HepG2 (cell line): ENCODE results near the gene EIF3A. TPM values are rescaled to one million over a fixed set of nuclear protein-coding genes. Genes with fewer than 3 reads are reported as not detected.

ENCODE experiments used
- ATAC-seq: fragments of 200-7000 bp; cut with Tn5 transposase; 3 replicates; pipeline ENCODE4 v1.9.1; 2020; ENCODE audit warnings: mild to moderate bottlenecking, moderate library complexity
- BruUV-seq: library from RNA; stranded (reverse); fragments of 400-500 nt; replicated peaks from 2 replicates; lab custom pipeline; 2021; lab: Mats Ljungman, UMichigan
- CTCF ChIA-PET: fragments of 300-600 bp; formaldehyde crosslinking; extraction: SDS; loops from one replicate; lab custom pipeline; 2021; ENCODE audit warnings: low total read pairs, inconsistent platforms, low intra/inter-chr PET ratio; lab: Yijun Ruan, JAX
- POLR2A ChIA-PET: fragments of 350-600 bp; sonication (Branson Sonifier 250); formaldehyde crosslinking; loops from one replicate; lab custom pipeline; 2020; ENCODE audit warnings: antibody characterized with exemption, inconsistent platforms; lab: Yijun Ruan, JAX
- DNase-seq: peaks from one replicate; pipeline ENCODE4 v3.0.0-alpha.2; 2015; ENCODE audit warnings: low spot score
- FAIRE-seq: peaks from 3 replicates; lab custom pipeline; 2011; peaks lifted over from hg19 to GRCh38; lab: Jason Lieb, UNC
- H2AFZ ChIP-seq: one replicate; pipeline ENCODE4 v1.6.1; 2011; ENCODE audit warnings: low read length, inconsistent platforms
- H3K27ac ChIP-seq: fragments of 300-600 bp; 3 replicates; pipeline ENCODE4 v1.8.0; 2011; ENCODE audit warnings: mixed run types, mild to moderate bottlenecking, mixed read lengths, low read length, inconsistent platforms; ENCODE audit not compliant: insufficient read depth; ENCODE audit errors: extremely low read length
- H3K27me3 ChIP-seq, 2 experiments: fragments of 200-600 bp in 1 of 2; 2 replicates in 1 of 2; 3 replicates in 1 of 2; pipeline versions ENCODE4 v1.6.0 to v1.8.0; 2011; ENCODE audit warnings: low read length in 2 of 2, mild to moderate bottlenecking in 2 of 2, moderate library complexity in 2 of 2, inconsistent platforms in 1 of 2; ENCODE audit not compliant: insufficient read depth in 2 of 2, control insufficient read depth in 1 of 2
- H3K36me3 ChIP-seq, 2 experiments: fragments of 200-600 bp in 1 of 2; replicated peaks in 1 of 2; 2 replicates in 1 of 2; 3 replicates in 1 of 2; pipeline versions ENCODE4 v1.5.1 to v1.8.0; 2011; ENCODE audit warnings: low read length in 2 of 2, inconsistent platforms in 1 of 2; ENCODE audit not compliant: insufficient read depth in 2 of 2, control insufficient read depth in 1 of 2
- H3K4me1 ChIP-seq: 2 replicates; pipeline ENCODE4 v1.5.1; 2012; ENCODE audit warnings: low read length, inconsistent platforms; ENCODE audit not compliant: insufficient read depth
- H3K4me2 ChIP-seq: 2 replicates; pipeline ENCODE4 v1.6.0; 2011; ENCODE audit warnings: low read depth, low read length, inconsistent platforms
- H3K4me3 ChIP-seq, 3 experiments: fragments of 200-600 bp in 1 of 3; sonication (generic), shearing (Covaris generic) in 1 of 3; replicated peaks in 1 of 3; 2 replicates each; pipeline ENCODE4 v1.5.1; 2011 to 2016; ENCODE audit warnings: low read length in 3 of 3, inconsistent platforms in 2 of 3, low read depth in 2 of 3, mild to moderate bottlenecking in 2 of 3, control low read depth in 1 of 3, mixed read lengths in 1 of 3; ENCODE audit not compliant: insufficient read depth in 1 of 3
- H3K79me2 ChIP-seq: one replicate; pipeline ENCODE4 v1.6.1; 2011; ENCODE audit warnings: low read length, inconsistent platforms; ENCODE audit not compliant: insufficient read depth
- H3K9ac ChIP-seq: 2 replicates; pipeline ENCODE4 v1.6.0; 2011; ENCODE audit warnings: mild to moderate bottlenecking, low read depth, low read length, inconsistent platforms; ENCODE audit not compliant: insufficient read depth
- H3K9me3 ChIP-seq: 2 replicates; pipeline ENCODE4 v1.5.1; 2012; ENCODE audit warnings: mild to moderate bottlenecking, low read length
- H4K20me1 ChIP-seq: 2 replicates; pipeline ENCODE4 v1.6.0; 2011; ENCODE audit warnings: inconsistent platforms, mild to moderate bottlenecking, low read length, moderate library complexity; ENCODE audit not compliant: insufficient read depth
- CEBPB ChIP-seq: IDR thresholded peaks from 2 replicates; pipeline ENCODE4 v1.6.1; 2011; ENCODE audit warnings: low read depth, low read length, improper control_type of control experiment, borderline replicate concordance
- GATAD2A ChIP-seq: IDR thresholded peaks from 2 replicates; pipeline ENCODE4 v1.6.1; 2016
- KDM3A ChIP-seq: IDR thresholded peaks from 2 replicates; pipeline ENCODE4 v1.6.1; 2018; ENCODE audit warnings: low read depth, missing compliant biosample characterization
- MZF1 ChIP-seq: sonication (generic); formaldehyde crosslinking; IDR thresholded peaks from 2 replicates; pipeline ENCODE4 v1.8.1; 2023; ENCODE audit warnings: mild to moderate bottlenecking, missing genetic modification reagents, borderline replicate concordance
- REXO4 ChIP-seq: sonication (generic); formaldehyde crosslinking; IDR thresholded peaks from 2 replicates; pipeline ENCODE4 v1.8.0; 2022; ENCODE audit warnings: missing genetic modification reagents, mild to moderate bottlenecking, borderline replicate concordance
- RXRB ChIP-seq: IDR thresholded peaks from 2 replicates; pipeline ENCODE4 v1.6.1; 2016; ENCODE audit warnings: borderline replicate concordance, missing genetic modification reagents, missing compliant biosample characterization
- SNAI1 ChIP-seq: sonication (generic); formaldehyde crosslinking; IDR thresholded peaks from 2 replicates; pipeline ENCODE4 v1.5.0; 2020; ENCODE audit warnings: mild to moderate bottlenecking, missing genetic modification reagents, borderline replicate concordance
- SP140L ChIP-seq: sonication (generic); formaldehyde crosslinking; IDR thresholded peaks from 2 replicates; pipeline ENCODE4 v1.4.0; 2020; ENCODE audit warnings: missing genetic modification reagents, borderline replicate concordance
- TARDBP ChIP-seq: sonication (generic); formaldehyde crosslinking; IDR thresholded peaks from 2 replicates; pipeline ENCODE4 v1.8.0; 2022; ENCODE audit warnings: mild to moderate bottlenecking, missing genetic modification reagents
- ZC3H13 ChIP-seq: sonication (generic); formaldehyde crosslinking; IDR thresholded peaks from 2 replicates; pipeline ENCODE4 v1.8.1; 2023; ENCODE audit warnings: mild to moderate bottlenecking, missing genetic modification reagents, moderate library complexity
- ZNF383 ChIP-seq: sonication (generic); formaldehyde crosslinking; IDR thresholded peaks from 2 replicates; pipeline ENCODE4 v1.4.0; 2020; ENCODE audit warnings: missing genetic modification reagents, mild to moderate bottlenecking, borderline replicate concordance
- ZNF567 ChIP-seq: sonication (generic); formaldehyde crosslinking; IDR thresholded peaks from 2 replicates; pipeline ENCODE4 v1.8.1; 2023; ENCODE audit warnings: mild to moderate bottlenecking, missing genetic modification reagents, borderline replicate concordance
- ZNF652 ChIP-seq: IDR thresholded peaks from 2 replicates; pipeline ENCODE4 v1.6.1; 2016; ENCODE audit warnings: low read depth, borderline replicate concordance
- ZNF878 ChIP-seq: sonication (generic); formaldehyde crosslinking; IDR thresholded peaks from 2 replicates; pipeline ENCODE4 v1.8.1; 2023; ENCODE audit warnings: mild to moderate bottlenecking, missing genetic modification reagents, moderate library complexity
- whole genome bisulfite sequencing: methylation state at CpG from one replicate; pipeline ENCODE4 v1.1.6; 2017; ENCODE audit warnings: low lambda C conversion rate; 5-methylcytosine and 5-hydroxymethylcytosine counted together
- in situ Hi-C: cut with HindIII; loops from 2 replicates; pipeline ENCODE4 v1.10.0; 2017; ENCODE audit warnings: low pct_unique_long_range_greater_than_20kb; ENCODE audit not compliant: extremely low pct_ligation_motif_present
- intact Hi-C: fragments of 100-400 bp; cut with micrococcal nuclease; formaldehyde crosslinking; loops from one replicate; pipeline ENCODE4 v1.10.0; 2022; ENCODE audit not compliant: unreplicated experiment
- polyA plus RNA-seq, 8 experiments: library from polyadenylated mRNA; depleted of rRNA in 3 of 8; stranded (reverse) in 7 of 8; unstranded in 1 of 8; fragments of >200 nt; fragmentation: Illumina TruSeq in 4 of 8; extraction: Trizol in 4 of 8; gene quantifications; 2 replicates each; pipeline versions ENCODE4 v1.2.1 to v1.2.3, GENCODE V29; 2011 to 2016; ENCODE audit warnings: low read depth in 4 of 8, missing spikeins in 1 of 8, mixed read lengths in 1 of 8; ENCODE audit not compliant: insufficient read depth in 1 of 8
- total RNA-seq, 5 experiments: library from RNA; depleted of rRNA; stranded (reverse); fragments of >200 nt; fragmentation: Illumina TruSeq; extraction: Trizol; gene quantifications; 2 replicates each; pipeline ENCODE4 v1.2.3, GENCODE V29; 2016; ENCODE audit warnings: low read depth in 1 of 5
- TF ChIP-seq, protein P1 (sequence below): sonication (generic); formaldehyde crosslinking; IDR thresholded peaks from 2 replicates; pipeline ENCODE4 v1.8.1; 2023; ENCODE audit warnings: missing genetic modification reagents, mild to moderate bottlenecking, borderline replicate concordance
- TF ChIP-seq, protein P2 (sequence below): sonication (generic); formaldehyde crosslinking; IDR thresholded peaks from 2 replicates; pipeline ENCODE4 v1.9.0; 2021; ENCODE audit warnings: missing genetic modification reagents, borderline replicate concordance
- TF ChIP-seq, protein P3 (sequence below): sonication (generic); formaldehyde crosslinking; IDR thresholded peaks from 2 replicates; pipeline ENCODE4 v1.4.0; 2020; ENCODE audit warnings: missing genetic modification reagents
- TF ChIP-seq, protein P4 (sequence below): sonication (generic); formaldehyde crosslinking; IDR thresholded peaks from 2 replicates; pipeline ENCODE4 v1.5.0; 2020; ENCODE audit warnings: mild to moderate bottlenecking, missing genetic modification reagents
- TF ChIP-seq, protein P5 (sequence below): sonication (generic); formaldehyde crosslinking; IDR thresholded peaks from 2 replicates; pipeline ENCODE4 v1.8.0; 2022; ENCODE audit warnings: missing genetic modification reagents, mild to moderate bottlenecking, inconsistent platforms, borderline replicate concordance

Gene EIF3A
- total and polyA plus RNA-seq, 2 of the 13 experiments (the other 11 are each of a cell fraction or from before 2014, with no cell fraction given): 25.6 to 117 TPM

DNA sequence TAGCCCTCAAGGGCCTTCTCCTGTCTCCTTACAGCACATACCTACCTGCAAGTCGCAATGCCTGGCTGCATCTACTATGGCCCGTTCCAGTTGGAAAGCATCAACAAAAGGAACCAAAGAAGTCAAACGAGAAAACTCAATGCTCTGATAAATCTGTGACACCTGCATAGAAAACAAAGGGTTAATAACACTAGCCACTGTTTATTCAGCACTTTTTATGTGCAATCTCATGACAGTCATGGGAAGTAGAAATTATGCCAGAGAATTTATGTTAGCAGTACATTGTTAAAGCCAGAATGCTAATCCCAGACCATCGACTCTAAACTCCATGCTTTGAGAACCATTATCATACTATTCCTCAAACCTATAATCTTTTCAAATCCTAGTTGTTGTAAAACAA lies 21.1 kb downstream of the EIF3A start (continued):
- no peak for TF ChIP-seq GATAD2A (CRISPR knock-in tag)
- TF ChIP-seq ZNF652 (CRISPR knock-in tag): peak; percentile 85
- TF ChIP-seq, protein P1, sequence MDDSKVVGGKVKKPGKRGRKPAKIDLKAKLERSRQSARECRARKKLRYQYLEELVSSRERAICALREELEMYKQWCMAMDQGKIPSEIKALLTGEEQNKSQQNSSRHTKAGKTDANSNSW (CRISPR knock-in tag): no peak

DNA sequence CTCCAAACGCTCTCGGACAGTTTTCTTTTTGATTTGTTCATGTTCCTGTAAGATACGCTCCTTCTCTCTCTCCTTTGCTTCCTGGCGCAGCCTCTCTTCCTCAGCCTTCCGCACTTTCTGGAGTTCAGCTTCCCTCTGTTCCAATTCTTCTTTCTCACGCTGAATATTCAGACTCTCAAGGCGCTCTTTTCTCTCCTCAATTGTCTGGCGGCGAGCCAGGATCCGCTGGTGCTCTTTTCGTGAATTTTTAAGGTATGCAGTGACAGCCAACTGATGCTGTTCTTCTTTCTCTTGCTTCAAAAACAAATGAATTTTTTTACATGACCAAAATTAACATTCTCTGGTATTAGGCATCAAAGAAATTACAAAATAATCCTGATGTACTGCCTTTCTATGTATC lies 22.6 kb downstream of the EIF3A start:
- DNase-seq: no peak
- Histone ChIP-seq H3K9me3 (no peaks in the 10 kb centered on the region), H3K4me3 (no peak overlapping the region), H3K27ac (no peak overlapping the region), H3K79me2 (peaks cover 13% of the 10 kb centered on the region), H3K36me3 (peaks cover 35 to 91% of the 10 kb centered on the region in 2 experiments), H3K27me3 (no peaks in the 10 kb centered on the region), H2AFZ (no peak overlapping the region), H3K4me2 (no peak overlapping the region), H3K4me1 (no peaks in the 10 kb centered on the region), H3K9ac (no peak overlapping the region), H4K20me1 (no peaks in the 10 kb centered on the region)
- intact Hi-C loops (no loop called here), in situ Hi-C loops (no loop called here)
- CTCF ChIA-PET: no interaction called here
- BruUV-seq: no TSS peak
- no peak for ATAC-seq
- POLR2A ChIA-PET: no interaction called here
- no peak for FAIRE-seq
- 98% methylated on average over 11 of the region's 11 CpGs for WGBS
- TF ChIP-seq ZC3H13 (CRISPR knock-in tag): no peak
- TF ChIP-seq ZNF383: no peak
- no peak for TF ChIP-seq RXRB (CRISPR knock-in tag)
- TF ChIP-seq, protein P2, sequence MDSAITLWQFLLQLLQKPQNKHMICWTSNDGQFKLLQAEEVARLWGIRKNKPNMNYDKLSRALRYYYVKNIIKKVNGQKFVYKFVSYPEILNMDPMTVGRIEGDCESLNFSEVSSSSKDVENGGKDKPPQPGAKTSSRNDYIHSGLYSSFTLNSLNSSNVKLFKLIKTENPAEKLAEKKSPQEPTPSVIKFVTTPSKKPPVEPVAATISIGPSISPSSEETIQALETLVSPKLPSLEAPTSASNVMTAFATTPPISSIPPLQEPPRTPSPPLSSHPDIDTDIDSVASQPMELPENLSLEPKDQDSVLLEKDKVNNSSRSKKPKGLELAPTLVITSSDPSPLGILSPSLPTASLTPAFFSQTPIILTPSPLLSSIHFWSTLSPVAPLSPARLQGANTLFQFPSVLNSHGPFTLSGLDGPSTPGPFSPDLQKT: no peak
- no peak for TF ChIP-seq REXO4
- no peak for TF ChIP-seq CEBPB
- no peak for TF ChIP-seq ZNF567
- TF ChIP-seq, protein P3, sequence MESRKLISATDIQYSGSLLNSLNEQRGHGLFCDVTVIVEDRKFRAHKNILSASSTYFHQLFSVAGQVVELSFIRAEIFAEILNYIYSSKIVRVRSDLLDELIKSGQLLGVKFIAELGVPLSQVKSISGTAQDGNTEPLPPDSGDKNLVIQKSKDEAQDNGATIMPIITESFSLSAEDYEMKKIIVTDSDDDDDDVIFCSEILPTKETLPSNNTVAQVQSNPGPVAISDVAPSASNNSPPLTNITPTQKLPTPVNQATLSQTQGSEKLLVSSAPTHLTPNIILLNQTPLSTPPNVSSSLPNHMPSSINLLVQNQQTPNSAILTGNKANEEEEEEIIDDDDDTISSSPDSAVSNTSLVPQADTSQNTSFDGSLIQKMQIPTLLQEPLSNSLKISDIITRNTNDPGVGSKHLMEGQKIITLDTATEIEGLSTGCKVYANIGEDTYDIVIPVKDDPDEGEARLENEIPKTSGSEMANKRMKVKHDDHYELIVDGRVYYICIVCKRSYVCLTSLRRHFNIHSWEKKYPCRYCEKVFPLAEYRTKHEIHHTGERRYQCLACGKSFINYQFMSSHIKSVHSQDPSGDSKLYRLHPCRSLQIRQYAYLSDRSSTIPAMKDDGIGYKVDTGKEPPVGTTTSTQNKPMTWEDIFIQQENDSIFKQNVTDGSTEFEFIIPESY (CRISPR knock-in tag): no peak
- no peak for TF ChIP-seq ZNF878 (CRISPR knock-in tag)
- TF ChIP-seq TARDBP (CRISPR knock-in tag): no peak
- TF ChIP-seq KDM3A (CRISPR knock-in tag): no peak
- TF ChIP-seq, protein P4, sequence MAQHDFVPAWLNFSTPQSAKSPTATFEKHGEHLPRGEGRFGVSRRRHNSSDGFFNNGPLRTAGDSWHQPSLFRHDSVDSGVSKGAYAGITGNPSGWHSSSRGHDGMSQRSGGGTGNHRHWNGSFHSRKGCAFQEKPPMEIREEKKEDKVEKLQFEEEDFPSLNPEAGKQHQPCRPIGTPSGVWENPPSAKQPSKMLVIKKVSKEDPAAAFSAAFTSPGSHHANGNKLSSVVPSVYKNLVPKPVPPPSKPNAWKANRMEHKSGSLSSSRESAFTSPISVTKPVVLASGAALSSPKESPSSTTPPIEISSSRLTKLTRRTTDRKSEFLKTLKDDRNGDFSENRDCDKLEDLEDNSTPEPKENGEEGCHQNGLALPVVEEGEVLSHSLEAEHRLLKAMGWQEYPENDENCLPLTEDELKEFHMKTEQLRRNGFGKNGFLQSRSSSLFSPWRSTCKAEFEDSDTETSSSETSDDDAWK (CRISPR knock-in tag): no peak
- TF ChIP-seq, protein P5, sequence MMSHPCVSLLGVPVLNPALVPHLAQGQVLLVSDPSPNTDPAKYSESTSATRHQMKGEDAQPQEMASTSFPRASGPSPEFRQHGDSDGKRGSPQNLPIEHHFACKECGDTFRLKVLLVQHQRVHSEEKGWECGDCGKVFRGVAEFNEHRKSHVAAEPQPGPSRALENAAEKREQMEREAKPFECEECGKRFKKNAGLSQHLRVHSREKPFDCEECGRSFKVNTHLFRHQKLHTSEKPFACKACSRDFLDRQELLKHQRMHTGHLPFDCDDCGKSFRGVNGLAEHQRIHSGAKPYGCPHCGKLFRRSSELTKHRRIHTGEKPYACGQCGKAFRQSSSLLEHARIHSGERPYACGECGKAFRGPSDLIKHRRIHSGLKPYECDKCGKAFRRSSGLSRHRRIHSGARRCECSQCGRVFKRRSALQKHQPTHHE (CRISPR knock-in tag): no peak
- TF ChIP-seq SP140L (CRISPR knock-in tag): no peak
- TF ChIP-seq SNAI1 (CRISPR knock-in tag): no peak
- TF ChIP-seq MZF1 (CRISPR knock-in tag): no peak
